ENCODE data around the gene SLC66A2. TPM values are rescaled to one million over a fixed set of nuclear protein-coding genes. Genes with fewer than 3 reads are reported as not detected.

SLC66A2 gene
- total RNA-seq, 1 donor = 35.8 TPM

- H3K9me3 ChIP-seq (ENCODE audit: low read depth, low read length) = peaks cover 5% of the 10 kb centered on the region
- H3K36me3 ChIP-seq (ENCODE audit: insufficient read depth, low read length) = peaks cover 20% of the 10 kb centered on the region
- no peaks in the 10 kb centered on the region for H3K27me3 ChIP-seq (ENCODE audit: insufficient read depth, low read length)
- no peak overlapping the region for H2AFZ ChIP-seq (ENCODE audit: low read length)
- H3K4me3 ChIP-seq (ENCODE audit: insufficient read depth, low read length) = no peak overlapping the region
- no peaks in the 10 kb centered on the region for H3K4me1 ChIP-seq (ENCODE audit: insufficient read depth, low read length)
- H3K27ac ChIP-seq (ENCODE audit: low read depth, low read length) = no peak overlapping the region
- no peak overlapping the region for H3K4me2 ChIP-seq (ENCODE audit: insufficient read depth, low read length)
- no peak for DNase-seq (ENCODE audit: insufficient read length, low spot score, missing footprints)
- TF ChIP-seq CTCF (IDR thresholded peaks at IDR 0.05; ENCODE audit: extremely low read depth, low read depth, low read length) = no peak
- H3K79me2 ChIP-seq (ENCODE audit: insufficient read depth, low read length) = peaks cover 65% of the 10 kb centered on the region
- peaks cover 21% of the 10 kb centered on the region for H4K20me1 ChIP-seq (ENCODE audit: insufficient read depth, low read length)
These were observed 21.3 kb downstream of the SLC66A2 start for GRCh38 chr18:79930020-79930642.

GRCh38 chr18:79928563-79928960, 22.9 kb downstream of the SLC66A2 start:
- Histone ChIP-seq H3K27ac (ENCODE audit: low read depth, low read length) (no peak overlapping the region), H4K20me1 (ENCODE audit: insufficient read depth, low read length) (peaks cover 26% of the 10 kb centered on the region), H3K4me3 (ENCODE audit: insufficient read depth, low read length) (no peak overlapping the region), H3K27me3 (ENCODE audit: insufficient read depth, low read length) (no peaks in the 10 kb centered on the region), H3K36me3 (ENCODE audit: insufficient read depth, low read length) (peaks cover 17% of the 10 kb centered on the region), H3K79me2 (ENCODE audit: insufficient read depth, low read length) (peaks cover 54% of the 10 kb centered on the region), H3K4me2 (ENCODE audit: insufficient read depth, low read length) (no peak overlapping the region), H3K4me1 (ENCODE audit: insufficient read depth, low read length) (no peaks in the 10 kb centered on the region), H2AFZ (ENCODE audit: low read length) (no peak overlapping the region), H3K9me3 (ENCODE audit: low read depth, low read length) (peaks cover 5% of the 10 kb centered on the region)
- no peak for DNase-seq (ENCODE audit: insufficient read length, low spot score, missing footprints)
- no peak for TF ChIP-seq CTCF (IDR thresholded peaks at IDR 0.05; ENCODE audit: extremely low read depth, low read depth, low read length)

- Histone ChIP-seq H3K9me3 (ENCODE audit: low read depth, low read length) (peaks cover 5% of the 10 kb centered on the region), H3K27ac (ENCODE audit: low read depth, low read length) (no peak overlapping the region), H3K4me3 (ENCODE audit: insufficient read depth, low read length) (no peak overlapping the region), H3K36me3 (ENCODE audit: insufficient read depth, low read length) (peaks cover 17% of the 10 kb centered on the region), H3K79me2 (ENCODE audit: insufficient read depth, low read length) (peaks cover 48% of the 10 kb centered on the region), H2AFZ (ENCODE audit: low read length) (no peak overlapping the region), H4K20me1 (ENCODE audit: insufficient read depth, low read length) (peaks cover 26% of the 10 kb centered on the region), H3K4me2 (ENCODE audit: insufficient read depth, low read length) (no peak overlapping the region), H3K4me1 (ENCODE audit: insufficient read depth, low read length) (no peaks in the 10 kb centered on the region), H3K27me3 (ENCODE audit: insufficient read depth, low read length) (no peaks in the 10 kb centered on the region)
- peak; percentile 52 for DNase-seq (ENCODE audit: insufficient read length, low spot score, missing footprints)
- no peak for TF ChIP-seq CTCF (IDR thresholded peaks at IDR 0.05; ENCODE audit: extremely low read depth, low read depth, low read length)
These were observed 23.6 kb downstream of the SLC66A2 start for GRCh38 chr18:79927607-79928562.

Measured in osteoblast (primary cell).